Measurements from ENCODE around the gene SYT13.

Gene SYT13, protein sequence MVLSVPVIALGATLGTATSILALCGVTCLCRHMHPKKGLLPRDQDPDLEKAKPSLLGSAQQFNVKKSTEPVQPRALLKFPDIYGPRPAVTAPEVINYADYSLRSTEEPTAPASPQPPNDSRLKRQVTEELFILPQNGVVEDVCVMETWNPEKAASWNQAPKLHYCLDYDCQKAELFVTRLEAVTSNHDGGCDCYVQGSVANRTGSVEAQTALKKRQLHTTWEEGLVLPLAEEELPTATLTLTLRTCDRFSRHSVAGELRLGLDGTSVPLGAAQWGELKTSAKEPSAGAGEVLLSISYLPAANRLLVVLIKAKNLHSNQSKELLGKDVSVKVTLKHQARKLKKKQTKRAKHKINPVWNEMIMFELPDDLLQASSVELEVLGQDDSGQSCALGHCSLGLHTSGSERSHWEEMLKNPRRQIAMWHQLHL

DNA sequence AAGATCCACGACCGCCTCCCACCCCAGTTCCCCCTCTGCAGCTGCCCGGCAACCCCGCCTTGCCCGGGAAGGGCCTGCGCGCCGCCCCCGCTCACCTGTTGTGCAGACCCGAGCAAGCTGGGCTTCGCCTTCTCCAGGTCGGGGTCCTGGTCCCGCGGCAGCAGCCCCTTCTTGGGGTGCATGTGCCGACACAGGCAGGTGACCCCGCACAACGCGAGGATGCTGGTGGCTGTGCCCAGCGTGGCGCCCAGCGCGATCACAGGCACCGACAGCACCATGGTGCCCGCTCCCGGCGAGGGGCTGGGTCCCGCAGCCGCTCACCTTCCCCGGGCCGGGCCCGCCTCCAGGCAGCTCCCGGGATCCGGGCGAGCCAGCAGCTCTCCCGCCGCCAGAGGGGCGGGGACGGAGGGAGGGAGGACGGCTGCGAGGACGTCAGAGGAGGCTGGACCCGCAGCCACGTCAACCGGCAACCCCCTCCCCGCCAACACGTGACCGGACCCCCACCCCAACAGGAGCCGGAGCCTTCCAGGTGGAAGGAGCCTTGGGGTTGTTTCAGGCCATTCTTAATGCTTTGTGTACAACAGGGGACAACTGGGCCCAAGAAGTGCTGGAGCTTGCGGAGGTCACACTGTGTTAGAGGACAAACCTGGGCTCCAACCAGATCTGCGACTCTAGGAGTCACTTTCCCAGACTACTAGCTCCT is at the start of gene SYT13:
SYT13 (minus strand) TSS at position 412 of the 703 bp plus-strand sequence; CDS start at position 278, 134 bp downstream.
- H3K9me3 Mint-ChIP-seq: no peaks in the 10 kb centered on the region
- H3K36me3 Mint-ChIP-seq (ENCODE audit: low read depth): no peaks in the 10 kb centered on the region
- H3K4me3 Mint-ChIP-seq: no peak within 1 kb of the TSS
- peaks cover 84% of the 10 kb centered on the region for H3K27me3 Mint-ChIP-seq
- no peak within 1 kb of the TSS for H3K27ac Mint-ChIP-seq
- no peaks in the 10 kb centered on the region for H3K4me1 Mint-ChIP-seq (ENCODE audit: low read depth)

DNA sequence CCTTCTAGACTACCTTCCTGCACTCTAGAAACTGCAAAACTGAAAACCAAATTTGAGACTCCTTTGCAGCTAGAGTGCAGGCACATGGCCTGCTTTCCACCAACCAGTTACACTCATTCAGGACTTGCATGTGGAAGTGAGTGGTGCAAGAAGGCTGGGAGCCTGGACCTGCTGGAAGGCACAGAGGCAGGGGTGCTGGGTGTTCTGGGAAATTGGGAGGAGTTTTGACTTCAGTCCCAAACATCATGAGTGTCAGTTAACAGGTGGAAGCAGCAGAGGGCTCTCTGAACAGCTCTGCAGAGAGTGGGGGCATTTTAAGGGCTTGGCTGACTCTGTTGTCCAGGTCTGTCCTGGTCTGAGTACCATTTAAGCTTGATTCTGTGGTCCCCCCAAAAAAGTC is 49.3 kb upstream of the SYT13 start:
- H3K9me3 Mint-ChIP-seq: no peaks in the 10 kb centered on the region
- no peaks in the 10 kb centered on the region for H3K36me3 Mint-ChIP-seq (ENCODE audit: low read depth)
- H3K4me3 Mint-ChIP-seq: no peak overlapping the region
- peaks cover 9% of the 10 kb centered on the region for H3K4me1 Mint-ChIP-seq (ENCODE audit: low read depth)
- peaks cover 21% of the 10 kb centered on the region for H3K27me3 Mint-ChIP-seq
- H3K27ac Mint-ChIP-seq: no peak overlapping the region

DNA sequence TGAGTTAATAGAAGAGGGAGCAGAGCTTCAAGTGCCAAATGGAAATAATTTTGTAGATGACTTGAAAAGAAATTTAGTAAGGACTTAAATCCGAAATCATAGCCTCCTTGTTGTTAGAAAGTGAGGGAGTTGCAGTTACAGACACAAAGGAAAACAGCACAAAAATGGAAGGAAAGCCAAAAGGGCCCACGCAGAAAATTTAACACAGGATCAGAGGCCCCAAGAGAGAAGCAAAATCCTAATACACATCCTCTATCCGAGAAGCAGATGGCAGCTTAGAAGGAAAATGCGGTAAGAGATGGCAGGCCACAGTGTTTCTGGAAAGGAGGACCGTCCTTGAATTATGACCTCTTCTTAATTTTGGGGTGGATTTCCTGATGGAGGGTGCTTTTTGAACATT is 48.7 kb upstream of the SYT13 start:
- Mint-ChIP-seq H3K4me3 (no peak overlapping the region), H3K36me3 (ENCODE audit: low read depth) (no peaks in the 10 kb centered on the region), H3K27ac (no peak overlapping the region), H3K4me1 (ENCODE audit: low read depth) (peaks cover 4% of the 10 kb centered on the region), H3K27me3 (peaks cover 21% of the 10 kb centered on the region), H3K9me3 (no peaks in the 10 kb centered on the region)

DNA sequence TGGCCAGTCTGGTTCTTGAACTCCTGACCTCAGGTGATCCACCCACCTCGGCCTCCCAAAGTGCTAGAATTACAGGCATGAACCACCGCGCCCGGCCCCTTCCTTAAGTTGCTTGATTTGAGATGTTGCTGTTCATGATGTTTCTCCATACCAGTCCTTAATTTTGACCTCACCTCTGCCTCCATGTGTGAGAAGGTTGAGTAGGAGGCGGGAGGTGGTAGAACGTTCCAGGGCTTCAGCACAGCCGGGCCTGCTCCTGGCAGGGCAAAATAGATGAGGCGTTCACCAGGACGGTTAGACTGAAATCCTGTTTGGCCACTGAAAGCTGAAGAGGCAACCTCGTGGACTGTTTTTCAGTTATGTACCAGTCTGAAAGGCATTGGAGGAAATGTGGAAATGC is 48.3 kb upstream of the SYT13 start:
- H3K9me3 Mint-ChIP-seq: no peaks in the 10 kb centered on the region
- H3K27ac Mint-ChIP-seq: no peak overlapping the region
- no peak overlapping the region for H3K4me3 Mint-ChIP-seq
- no peaks in the 10 kb centered on the region for H3K36me3 Mint-ChIP-seq (ENCODE audit: low read depth)
- no peaks in the 10 kb centered on the region for H3K4me1 Mint-ChIP-seq (ENCODE audit: low read depth)
- H3K27me3 Mint-ChIP-seq: peaks cover 21% of the 10 kb centered on the region

DNA sequence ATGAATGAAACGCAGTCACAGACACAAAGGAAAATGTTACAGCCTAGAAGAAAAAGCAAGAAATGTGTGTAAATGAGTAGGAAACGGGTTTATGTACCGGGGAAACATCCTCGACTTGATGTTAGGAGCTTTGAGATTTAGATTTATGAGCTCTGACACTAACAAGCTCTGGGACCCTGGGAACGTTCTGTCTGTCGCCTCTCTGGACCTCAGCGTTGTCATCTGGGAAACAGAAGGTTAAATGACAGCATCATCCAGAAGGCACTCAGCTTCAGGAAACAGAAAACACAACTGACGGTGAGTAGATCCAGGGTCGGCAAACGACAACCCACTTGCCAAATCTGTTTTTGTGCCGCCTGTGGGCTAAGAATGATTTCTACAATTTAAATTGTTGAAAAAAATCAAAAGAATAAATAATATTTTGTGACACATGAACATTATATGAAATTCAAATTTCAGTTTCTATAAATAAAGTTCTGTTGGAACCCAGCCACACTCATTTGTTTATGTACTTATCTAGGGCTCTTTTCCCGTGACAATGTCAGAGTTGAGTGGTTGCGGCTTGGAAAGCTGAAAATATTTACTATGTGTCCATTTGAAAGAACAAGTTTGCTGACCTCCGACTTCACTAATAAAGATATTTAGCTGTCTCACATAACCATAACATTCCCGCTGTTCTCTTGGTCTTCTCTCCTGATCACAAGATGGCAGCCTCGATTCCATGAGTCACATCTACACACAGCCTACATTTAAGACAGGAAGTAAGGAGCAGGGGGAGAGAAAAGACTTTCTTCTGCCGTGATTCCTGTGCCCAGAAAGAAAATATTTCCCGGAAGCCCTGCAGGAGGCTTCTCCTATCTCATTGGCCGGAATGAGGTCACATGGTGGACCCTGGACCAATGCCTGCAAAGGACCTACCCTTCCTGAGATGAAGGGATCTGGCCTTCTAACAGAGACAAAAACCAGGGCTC is 47.1 kb upstream of the SYT13 start:
- H3K9me3 Mint-ChIP-seq: no peaks in the 10 kb centered on the region
- H3K36me3 Mint-ChIP-seq (ENCODE audit: low read depth): no peaks in the 10 kb centered on the region
- no peaks in the 10 kb centered on the region for H3K4me1 Mint-ChIP-seq (ENCODE audit: low read depth)
- H3K4me3 Mint-ChIP-seq: no peak overlapping the region
- H3K27me3 Mint-ChIP-seq: peaks cover 22% of the 10 kb centered on the region
- H3K27ac Mint-ChIP-seq: no peak overlapping the region

DNA sequence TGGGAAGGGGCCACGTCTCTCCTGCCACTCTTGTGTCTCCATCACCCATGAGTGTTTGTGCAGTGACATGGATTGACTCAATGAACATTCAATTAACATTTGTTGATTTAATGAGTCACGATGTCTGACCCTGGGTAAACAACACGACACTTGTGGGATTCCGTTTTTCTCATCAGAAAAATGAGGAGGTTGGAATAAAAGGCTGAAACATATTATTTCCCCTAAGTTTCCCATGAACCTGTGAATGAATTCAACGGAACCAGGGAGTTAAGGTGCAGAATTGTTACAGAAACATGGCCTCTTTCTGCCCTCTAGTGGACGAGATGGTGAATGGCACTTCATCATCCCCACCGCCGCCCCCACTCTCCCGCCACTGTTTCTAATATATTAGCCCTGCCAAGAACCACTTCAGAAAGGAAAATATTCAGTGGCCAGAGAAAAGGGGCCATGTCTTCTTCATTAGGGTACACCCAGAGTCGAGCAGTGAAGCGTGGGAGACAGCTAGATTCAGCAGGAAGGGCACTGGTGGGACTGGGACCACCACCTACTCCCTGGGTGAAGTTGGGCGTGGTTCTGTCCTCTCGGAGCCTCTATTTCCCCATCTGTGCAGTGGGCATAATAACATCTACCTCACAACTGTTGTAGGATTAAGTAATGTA is 46.3 kb upstream of the SYT13 start:
- H3K36me3 Mint-ChIP-seq (ENCODE audit: low read depth): no peaks in the 10 kb centered on the region
- H3K4me3 Mint-ChIP-seq: no peak overlapping the region
- no peaks in the 10 kb centered on the region for H3K4me1 Mint-ChIP-seq (ENCODE audit: low read depth)
- no peaks in the 10 kb centered on the region for H3K9me3 Mint-ChIP-seq
- no peak overlapping the region for H3K27ac Mint-ChIP-seq
- H3K27me3 Mint-ChIP-seq: peaks cover 28% of the 10 kb centered on the region

DNA sequence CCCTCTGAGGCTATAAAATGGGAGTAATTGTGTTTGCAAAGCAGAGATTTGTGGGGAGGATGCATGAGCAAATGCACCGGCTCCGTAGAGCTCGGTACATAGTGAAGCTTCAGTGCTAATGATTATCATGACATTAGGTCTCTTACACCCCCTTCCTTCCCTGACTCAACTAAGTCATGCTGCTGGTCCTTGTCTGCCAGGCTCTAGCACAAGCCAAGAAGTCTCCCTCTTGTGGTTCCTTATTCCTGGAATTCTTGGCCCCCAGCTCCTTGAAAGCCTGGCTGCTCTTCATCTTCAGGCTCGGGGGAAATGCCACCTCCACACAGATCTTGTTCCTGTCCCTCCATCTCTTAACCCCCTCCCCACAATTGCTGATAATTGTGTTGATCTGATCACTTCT is 45.7 kb upstream of the SYT13 start:
- H3K4me3 Mint-ChIP-seq: no peak overlapping the region
- peaks cover 4% of the 10 kb centered on the region for H3K9me3 Mint-ChIP-seq
- H3K27me3 Mint-ChIP-seq: peaks cover 34% of the 10 kb centered on the region
- H3K4me1 Mint-ChIP-seq (ENCODE audit: low read depth): no peaks in the 10 kb centered on the region
- H3K36me3 Mint-ChIP-seq (ENCODE audit: low read depth): peaks cover 3% of the 10 kb centered on the region
- no peak overlapping the region for H3K27ac Mint-ChIP-seq

DNA sequence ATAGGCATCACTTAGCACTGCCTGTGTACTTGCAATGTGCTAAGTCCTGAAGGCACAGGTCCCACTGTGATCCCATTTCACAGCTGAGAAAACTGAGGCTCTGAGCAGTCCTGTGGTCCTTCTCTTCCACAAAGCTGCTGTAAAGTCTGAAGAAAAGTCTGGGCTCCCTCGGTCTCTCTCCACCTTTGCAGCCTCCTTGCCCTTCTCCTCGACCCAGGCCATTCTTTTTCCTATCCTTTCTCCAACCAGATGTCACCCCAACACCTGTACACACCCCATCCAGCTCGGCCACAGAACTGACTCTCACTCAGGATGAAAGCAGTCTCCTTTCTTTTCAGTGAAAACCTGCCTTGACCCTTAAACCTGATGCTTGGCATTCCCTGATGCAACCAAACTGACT is 42.6 kb upstream of the SYT13 start:
- H3K27ac Mint-ChIP-seq: no peak overlapping the region
- peaks cover 46% of the 10 kb centered on the region for H3K27me3 Mint-ChIP-seq
- H3K4me1 Mint-ChIP-seq (ENCODE audit: low read depth): no peaks in the 10 kb centered on the region
- peaks cover 5% of the 10 kb centered on the region for H3K9me3 Mint-ChIP-seq
- peaks cover 5% of the 10 kb centered on the region for H3K36me3 Mint-ChIP-seq (ENCODE audit: low read depth)
- no peak overlapping the region for H3K4me3 Mint-ChIP-seq

DNA sequence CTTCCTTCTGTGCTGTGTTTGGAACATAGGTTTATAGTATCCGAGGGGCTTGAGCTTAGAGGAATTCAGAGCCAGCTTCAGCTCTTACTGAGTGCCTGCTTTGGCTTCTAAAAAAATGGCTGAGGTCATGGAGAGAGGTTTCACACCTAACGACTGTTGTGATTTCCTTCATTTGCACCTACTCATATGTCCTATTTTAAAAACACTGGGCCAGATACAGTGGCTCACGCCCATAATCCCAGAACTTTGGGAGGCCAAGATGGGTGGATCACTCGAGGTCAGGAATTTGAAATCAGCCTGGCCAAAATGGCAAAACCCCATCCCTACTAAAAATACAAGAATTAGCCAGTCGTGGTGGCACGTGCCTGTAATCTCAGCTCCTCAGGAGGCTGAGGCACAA is 38.3 kb upstream of the SYT13 start:
- Mint-ChIP-seq H3K27ac (no peak overlapping the region), H3K4me3 (no peak overlapping the region), H3K4me1 (ENCODE audit: low read depth) (no peaks in the 10 kb centered on the region), H3K36me3 (ENCODE audit: low read depth) (peaks cover 5% of the 10 kb centered on the region), H3K9me3 (peaks cover 5% of the 10 kb centered on the region), H3K27me3 (peaks cover 29% of the 10 kb centered on the region)

DNA sequence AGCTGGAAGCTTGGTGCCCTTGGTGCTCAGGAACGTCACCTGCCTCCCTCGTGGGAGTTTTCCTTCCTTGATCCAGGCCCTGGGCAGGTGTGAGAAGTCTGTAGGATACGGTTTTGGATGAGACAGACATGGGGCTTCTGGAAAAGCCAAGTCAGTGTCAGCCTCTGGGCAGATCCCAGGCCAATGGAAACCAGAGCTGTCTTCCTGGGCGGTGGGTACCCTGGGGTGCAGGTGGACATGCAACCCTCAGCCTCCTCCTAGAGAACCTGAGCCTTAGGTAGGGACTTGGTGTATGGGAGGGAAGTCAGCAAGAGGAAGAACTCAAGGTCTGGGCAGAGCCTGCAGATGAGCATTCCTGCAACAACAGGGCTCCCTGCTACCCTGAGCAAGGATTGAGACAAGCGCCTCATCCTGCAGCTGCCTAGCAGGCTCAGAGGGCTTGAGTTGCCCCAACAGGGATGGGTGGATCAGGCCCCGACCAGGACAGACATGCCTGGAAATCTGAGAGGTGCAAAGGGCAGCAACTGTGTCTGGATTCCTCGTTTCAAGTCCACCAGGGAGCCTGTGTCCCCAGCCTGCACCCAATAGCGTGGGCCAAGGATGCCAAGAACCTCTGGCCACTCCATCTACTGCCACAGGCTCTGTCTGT is 37.6 kb upstream of the SYT13 start:
- peaks cover 5% of the 10 kb centered on the region for H3K36me3 Mint-ChIP-seq (ENCODE audit: low read depth)
- H3K9me3 Mint-ChIP-seq: peaks cover 5% of the 10 kb centered on the region
- H3K27ac Mint-ChIP-seq: no peak overlapping the region
- H3K4me1 Mint-ChIP-seq (ENCODE audit: low read depth): no peaks in the 10 kb centered on the region
- peaks cover 27% of the 10 kb centered on the region for H3K27me3 Mint-ChIP-seq
- no peak overlapping the region for H3K4me3 Mint-ChIP-seq

DNA sequence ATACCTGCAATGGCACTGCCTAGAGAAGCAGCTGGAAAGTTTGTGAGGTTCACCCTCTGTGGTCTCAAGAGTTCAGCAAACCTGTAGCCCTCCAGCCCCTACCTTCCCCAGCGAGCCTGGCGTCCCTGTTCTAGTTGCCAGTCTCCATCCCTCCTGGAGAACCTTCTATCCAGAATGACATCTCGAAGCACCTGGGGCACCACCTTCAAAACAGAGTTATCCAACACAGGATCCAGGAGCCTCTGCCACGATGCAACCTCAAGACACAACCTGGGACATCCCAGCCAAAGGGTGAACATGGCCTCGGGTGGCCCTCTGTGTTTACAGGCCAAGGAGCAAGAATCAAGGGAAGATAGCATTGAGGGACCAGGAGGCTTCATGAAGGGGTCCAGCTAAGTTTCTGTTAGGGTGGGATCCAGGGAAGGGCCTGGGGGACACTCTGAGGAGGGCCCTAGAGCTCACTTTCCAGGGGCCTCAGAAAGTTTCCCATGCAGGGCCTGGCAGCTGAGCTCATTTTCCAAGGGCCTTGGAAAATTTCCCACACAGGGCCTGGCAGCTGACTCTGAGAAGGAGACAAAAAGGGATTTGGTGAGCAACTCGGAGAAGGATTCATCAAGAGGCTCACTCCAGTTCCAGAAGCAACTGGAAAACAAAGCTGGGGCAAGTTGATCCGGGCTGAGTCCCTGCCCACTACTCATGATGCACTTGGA is 36.9 kb upstream of the SYT13 start:
- Mint-ChIP-seq H3K4me3 (no peak overlapping the region), H3K27me3 (peaks cover 25% of the 10 kb centered on the region), H3K36me3 (ENCODE audit: low read depth) (peaks cover 5% of the 10 kb centered on the region), H3K27ac (no peak overlapping the region), H3K9me3 (peaks cover 5% of the 10 kb centered on the region), H3K4me1 (ENCODE audit: low read depth) (no peaks in the 10 kb centered on the region)

DNA sequence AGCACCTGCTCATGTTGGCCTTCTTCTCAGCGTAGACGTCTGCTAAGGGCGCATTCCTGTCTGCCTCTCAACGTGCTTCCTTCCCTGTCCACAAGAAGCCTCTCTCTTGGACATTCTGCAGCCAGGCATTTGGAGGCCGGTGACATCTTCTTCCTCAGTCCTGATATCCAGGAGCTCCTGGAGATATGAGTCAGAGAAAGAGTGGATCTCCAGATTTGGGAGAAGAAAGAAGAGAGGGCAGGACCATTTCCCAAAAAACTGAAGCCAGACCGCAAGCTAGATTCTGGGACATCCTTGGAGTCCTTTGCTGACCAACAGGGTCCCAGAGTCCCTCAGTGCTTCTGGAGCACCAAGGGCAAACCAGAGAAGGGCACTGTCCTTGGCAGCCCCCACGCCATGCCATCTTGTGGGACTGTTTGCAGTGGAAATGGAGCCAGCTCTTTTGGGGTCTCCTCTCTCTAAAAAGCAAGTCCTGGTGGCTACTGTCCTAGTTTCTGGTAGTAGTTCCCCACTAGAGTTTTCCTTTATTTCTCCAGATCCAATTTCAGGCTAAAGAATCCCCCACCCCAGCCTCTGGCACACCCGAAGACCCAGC is 36.1 kb upstream of the SYT13 start:
- Mint-ChIP-seq H3K27me3 (peaks cover 17% of the 10 kb centered on the region), H3K4me3 (no peak overlapping the region), H3K36me3 (ENCODE audit: low read depth) (peaks cover 5% of the 10 kb centered on the region), H3K4me1 (ENCODE audit: low read depth) (no peaks in the 10 kb centered on the region), H3K27ac (no peak overlapping the region), H3K9me3 (peaks cover 5% of the 10 kb centered on the region)

DNA sequence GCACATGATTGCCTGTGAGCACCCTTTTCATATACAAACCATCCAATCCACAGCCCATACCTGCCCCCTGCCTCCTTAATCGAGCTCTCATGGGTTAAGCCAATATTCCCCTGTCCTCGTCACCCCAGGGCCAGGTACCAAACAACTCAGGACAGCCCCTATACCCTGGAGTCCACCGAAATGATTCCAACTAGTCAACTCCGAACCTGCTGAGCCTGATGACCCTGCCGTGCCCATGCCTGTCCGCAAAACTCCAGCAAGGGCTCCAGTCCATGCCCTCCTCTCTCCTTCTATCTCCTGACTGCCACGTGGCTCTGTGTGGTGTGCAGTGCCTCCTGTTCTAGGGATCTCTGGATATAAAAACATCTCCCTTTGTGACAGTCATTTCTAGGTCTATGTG is 35.5 kb upstream of the SYT13 start:
- no peak overlapping the region for H3K4me3 Mint-ChIP-seq
- H3K9me3 Mint-ChIP-seq: no peaks in the 10 kb centered on the region
- no peak overlapping the region for H3K27ac Mint-ChIP-seq
- no peaks in the 10 kb centered on the region for H3K4me1 Mint-ChIP-seq (ENCODE audit: low read depth)
- H3K27me3 Mint-ChIP-seq: peaks cover 15% of the 10 kb centered on the region
- no peaks in the 10 kb centered on the region for H3K36me3 Mint-ChIP-seq (ENCODE audit: low read depth)
